HG03060 (cell line): ENCODE measurements around the gene COG1.

Experiments used
- ATAC-seq: cut with Tn5 transposase; IDR thresholded peaks from one replicate; pipeline ENCODE4 v1.9.1; 2021; ENCODE audit warnings: low read depth, moderate number of reproducible peaks; ENCODE audit not compliant: unreplicated experiment

COG1 gene

GRCh38 chr17:73198930-73199260, 6.0 kb downstream of the COG1 start:
- ATAC-seq: no peak

GRCh38 chr17:73199751-73200317, 7.0 kb downstream of the COG1 start:
- ATAC-seq: no peak

GRCh38 chr17:73200476-73200875, 7.6 kb downstream of the COG1 start:
- ATAC-seq: no peak

GRCh38 chr17:73201215-73202069, 8.6 kb downstream of the COG1 start:
- no peak for ATAC-seq

- ATAC-seq: no peak
Measured at GRCh38 chr17:73203135-73203787, 10.4 kb downstream of the COG1 start.

- ATAC-seq: no peak
Measured at GRCh38 chr17:73203788-73204479, 11.1 kb downstream of the COG1 start.

GRCh38 chr17:73205459-73205961, 12.7 kb downstream of the COG1 start:
- ATAC-seq: no peak

GRCh38 chr17:73208139-73208827, 15.4 kb downstream of the COG1 start:
- no peak for ATAC-seq

- ATAC-seq: no peak
Measured at GRCh38 chr17:73209436-73209835, 16.6 kb downstream of the COG1 start.

- ATAC-seq: no peak
Measured at GRCh38 chr17:73210002-73210678, 17.3 kb downstream of the COG1 start.

- no peak for ATAC-seq
Measured at GRCh38 chr17:73211745-73212144, 18.9 kb downstream of the COG1 start.

- ATAC-seq: no peak
Measured at GRCh38 chr17:73214008-73214407, 21.2 kb downstream of the COG1 start.

- no peak for ATAC-seq
Measured at GRCh38 chr17:73214851-73215250, 22.0 kb downstream of the COG1 start.

- no peak for ATAC-seq
Measured at GRCh38 chr17:73215447-73215846, 22.6 kb downstream of the COG1 start.

- no peak for ATAC-seq
Measured at GRCh38 chr17:73223626-73224230, 30.9 kb downstream of the COG1 start.

- ATAC-seq: no peak
Measured at GRCh38 chr17:73224237-73224636, 31.4 kb downstream of the COG1 start.

GRCh38 chr17:73224663-73225305, 31.9 kb downstream of the COG1 start:
- ATAC-seq: no peak

- ATAC-seq: no peak
Measured at GRCh38 chr17:73226556-73227172, 33.8 kb downstream of the COG1 start.

GRCh38 chr17:73227379-73227778, 34.5 kb downstream of the COG1 start:
- no peak for ATAC-seq
